Neutrophil (primary cell): ENCODE results near the gene CCDC107.

Experiments
- H3K27ac ChIP-seq: fragments of 200-600 bp; sonication (generic); 2 replicates; pipeline ENCODE4 v1.5.1; 2016; ENCODE audit warnings: mild to moderate bottlenecking, moderate library complexity
- H3K27me3 ChIP-seq: fragments of 200-600 bp; sonication (generic); 2 replicates; pipeline ENCODE4 v1.6.0; 2016; ENCODE audit warnings: mild to moderate bottlenecking
- H3K36me3 ChIP-seq: fragments of 200-600 bp; sonication (generic); 2 replicates; pipeline ENCODE4 v1.5.1; 2017
- H3K4me1 ChIP-seq, 2 experiments: fragments of 200-600 bp in 1 of 2; sonication (generic) in 1 of 2; 1 replicate in 1 of 2; 2 replicates in 1 of 2; pipeline versions ENCODE4 v1.5.1 to v1.6.1; 2013 to 2016; ENCODE audit warnings: low read depth in 1 of 2, low read length in 1 of 2, mild to moderate bottlenecking in 1 of 2, moderate library complexity in 1 of 2; ENCODE audit not compliant: control insufficient read depth in 1 of 2, insufficient read depth in 1 of 2
- H3K4me3 ChIP-seq, 2 experiments: fragments of 200-600 bp in 1 of 2; sonication (generic) in 1 of 2; 1 replicate in 1 of 2; 2 replicates in 1 of 2; pipeline ENCODE4 v1.5.1; 2013 to 2016; ENCODE audit warnings: low read depth in 1 of 2, low read length in 1 of 2, mild to moderate bottlenecking in 1 of 2, moderate library complexity in 1 of 2
- H3K9me3 ChIP-seq: fragments of 200-600 bp; sonication (generic); 2 replicates; pipeline ENCODE4 v1.5.1; 2016
- TF ChIP-seq, protein P1 (sequence below): fragments of 200-600 bp; sonication (generic); IDR thresholded peaks from 2 replicates; pipeline ENCODE4 v1.5.1; 2016; ENCODE audit warnings: antibody characterized with exemption

Gene CCDC107

DNA sequence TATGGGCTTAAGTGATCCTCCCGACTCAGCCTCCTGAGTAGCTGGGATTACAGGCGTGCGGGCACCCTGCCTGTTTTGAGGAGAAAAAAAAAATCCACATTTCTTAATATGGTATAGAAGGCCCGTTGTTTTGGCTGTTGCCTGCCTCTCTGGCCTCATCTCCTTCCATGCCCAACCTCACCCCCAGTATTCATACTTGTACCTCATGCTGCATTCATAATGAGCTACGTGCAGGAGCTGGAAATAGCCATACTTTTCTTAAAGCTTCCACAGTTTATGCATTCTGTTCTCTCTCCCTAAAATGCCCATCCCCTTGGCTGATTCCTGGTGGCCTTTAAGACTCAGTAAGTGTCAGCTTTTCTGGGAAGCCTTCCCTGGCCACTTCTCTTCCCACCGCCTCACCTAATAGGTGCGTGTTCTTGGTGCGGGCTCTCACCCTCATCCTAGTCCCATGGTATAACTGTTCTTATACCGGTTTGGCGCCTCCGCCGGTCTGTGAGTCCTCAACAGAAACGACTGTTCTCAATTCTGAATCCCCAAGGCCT is 33.7 kb downstream of the CCDC107 start:
- Histone ChIP-seq H3K4me3 (no peak overlapping the region), H3K27ac (no peak overlapping the region)
- TF ChIP-seq, protein P1, sequence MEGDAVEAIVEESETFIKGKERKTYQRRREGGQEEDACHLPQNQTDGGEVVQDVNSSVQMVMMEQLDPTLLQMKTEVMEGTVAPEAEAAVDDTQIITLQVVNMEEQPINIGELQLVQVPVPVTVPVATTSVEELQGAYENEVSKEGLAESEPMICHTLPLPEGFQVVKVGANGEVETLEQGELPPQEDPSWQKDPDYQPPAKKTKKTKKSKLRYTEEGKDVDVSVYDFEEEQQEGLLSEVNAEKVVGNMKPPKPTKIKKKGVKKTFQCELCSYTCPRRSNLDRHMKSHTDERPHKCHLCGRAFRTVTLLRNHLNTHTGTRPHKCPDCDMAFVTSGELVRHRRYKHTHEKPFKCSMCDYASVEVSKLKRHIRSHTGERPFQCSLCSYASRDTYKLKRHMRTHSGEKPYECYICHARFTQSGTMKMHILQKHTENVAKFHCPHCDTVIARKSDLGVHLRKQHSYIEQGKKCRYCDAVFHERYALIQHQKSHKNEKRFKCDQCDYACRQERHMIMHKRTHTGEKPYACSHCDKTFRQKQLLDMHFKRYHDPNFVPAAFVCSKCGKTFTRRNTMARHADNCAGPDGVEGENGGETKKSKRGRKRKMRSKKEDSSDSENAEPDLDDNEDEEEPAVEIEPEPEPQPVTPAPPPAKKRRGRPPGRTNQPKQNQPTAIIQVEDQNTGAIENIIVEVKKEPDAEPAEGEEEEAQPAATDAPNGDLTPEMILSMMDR = no peak

DNA sequence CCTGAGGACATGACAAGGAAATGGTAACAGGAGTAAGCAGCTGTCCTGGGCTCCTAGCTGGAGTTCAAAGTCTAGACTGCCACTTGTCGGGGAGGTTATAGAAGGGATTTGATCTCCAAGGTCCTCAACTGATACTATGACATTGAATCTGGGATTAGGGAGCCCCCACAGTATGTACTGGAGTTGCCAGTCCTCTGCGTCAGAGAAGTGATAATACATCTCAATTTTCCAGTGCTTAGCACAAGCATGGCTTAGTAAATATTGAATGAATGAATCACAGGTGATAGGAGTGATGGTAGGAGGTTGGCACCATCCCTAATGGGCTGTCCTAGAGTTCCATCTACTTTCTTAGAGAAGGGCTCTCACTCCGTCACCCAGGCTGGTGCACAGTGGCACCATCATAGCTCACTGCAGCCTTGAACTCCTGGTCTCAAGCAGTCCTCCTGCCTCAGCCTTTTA is 37.9 kb downstream of the CCDC107 start:
- Histone ChIP-seq H3K4me1 (peaks cover 4% of the 10 kb centered on the region in 2 experiments), H3K9me3 (no peaks in the 10 kb centered on the region), H3K27ac (peak overlapping the region; percentile 63), H3K27me3 (no peaks in the 10 kb centered on the region), H3K36me3 (peaks cover 60% of the 10 kb centered on the region), H3K4me3 (no peak overlapping the region)
- TF ChIP-seq, protein P1 = no peak

More for the DNA sequence above, 33.7 kb downstream of the CCDC107 start:
- H3K36me3 ChIP-seq = peaks cover 19% of the 10 kb centered on the region
- H3K4me1 ChIP-seq = peaks cover 10 to 16% of the 10 kb centered on the region in 2 experiments
- H3K9me3 ChIP-seq = no peaks in the 10 kb centered on the region
- peaks cover 27% of the 10 kb centered on the region for H3K27me3 ChIP-seq

DNA sequence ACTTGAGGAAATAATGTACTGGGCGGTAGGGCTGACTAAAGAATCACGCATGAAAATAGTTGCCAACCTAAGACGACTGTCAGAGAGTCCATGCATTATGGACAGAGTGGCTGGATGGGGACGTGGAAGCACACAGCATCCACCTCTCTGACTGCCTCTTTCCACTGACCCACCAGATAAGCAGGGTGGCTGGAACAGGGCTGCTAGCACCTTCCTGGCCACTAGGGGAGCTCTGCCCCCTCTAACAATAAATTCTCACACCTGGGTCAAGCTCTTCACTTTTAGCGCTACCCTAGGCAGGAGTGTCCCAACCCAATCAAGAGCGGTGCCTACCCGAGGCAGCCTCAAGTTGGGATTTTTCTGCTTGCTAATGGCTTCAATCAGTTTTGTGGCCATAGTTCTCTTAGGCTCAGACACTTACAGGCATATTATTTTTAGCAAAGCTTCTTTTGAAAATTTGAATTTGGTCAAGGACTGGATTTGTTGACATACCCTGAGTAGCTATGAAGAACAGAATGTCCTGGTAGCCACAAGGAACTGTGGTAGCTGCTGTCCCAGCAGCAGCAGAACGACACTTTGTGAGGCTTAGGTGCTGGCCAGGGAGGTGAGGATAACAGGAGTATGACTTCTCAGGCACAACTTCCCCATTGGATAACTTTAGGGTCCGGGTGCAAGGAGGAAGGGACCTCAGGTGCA is 38.6 kb downstream of the CCDC107 start:
- H3K27me3 ChIP-seq = no peaks in the 10 kb centered on the region
- peaks cover 67% of the 10 kb centered on the region for H3K36me3 ChIP-seq
- no peaks in the 10 kb centered on the region for H3K4me1 ChIP-seq
- TF ChIP-seq, protein P1 = peak; percentile 85
- H3K4me3 ChIP-seq = no peak overlapping the region
- H3K9me3 ChIP-seq = no peaks in the 10 kb centered on the region
- peak overlapping the region; percentile 63 for H3K27ac ChIP-seq

DNA sequence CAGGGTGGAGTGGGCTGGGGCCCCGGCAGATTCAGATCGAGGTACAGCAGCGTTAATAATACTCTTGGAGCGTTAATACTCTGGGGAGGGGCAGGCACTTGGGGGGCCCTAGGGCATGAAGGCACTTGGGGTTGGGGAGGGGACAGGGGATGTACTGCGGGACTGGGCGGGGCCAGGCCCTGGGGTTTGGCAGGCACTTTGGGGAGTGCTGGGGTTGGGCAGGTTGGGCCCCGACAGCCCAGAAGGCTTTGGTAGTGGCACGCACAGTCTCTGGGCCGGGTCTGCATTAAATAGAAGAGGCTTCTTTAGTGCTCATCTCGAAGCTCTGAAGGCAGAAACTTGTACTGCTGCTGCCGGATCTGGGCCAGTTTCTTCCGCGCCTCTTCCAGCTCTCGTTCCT is 39.4 kb downstream of the CCDC107 start:
- no peaks in the 10 kb centered on the region for H3K4me1 ChIP-seq
- H3K27ac ChIP-seq = peak overlapping the region; percentile 63
- H3K9me3 ChIP-seq = no peaks in the 10 kb centered on the region
- H3K27me3 ChIP-seq = no peaks in the 10 kb centered on the region
- peaks cover 75% of the 10 kb centered on the region for H3K36me3 ChIP-seq
- TF ChIP-seq, protein P1 = no peak
- no peak overlapping the region for H3K4me3 ChIP-seq

DNA sequence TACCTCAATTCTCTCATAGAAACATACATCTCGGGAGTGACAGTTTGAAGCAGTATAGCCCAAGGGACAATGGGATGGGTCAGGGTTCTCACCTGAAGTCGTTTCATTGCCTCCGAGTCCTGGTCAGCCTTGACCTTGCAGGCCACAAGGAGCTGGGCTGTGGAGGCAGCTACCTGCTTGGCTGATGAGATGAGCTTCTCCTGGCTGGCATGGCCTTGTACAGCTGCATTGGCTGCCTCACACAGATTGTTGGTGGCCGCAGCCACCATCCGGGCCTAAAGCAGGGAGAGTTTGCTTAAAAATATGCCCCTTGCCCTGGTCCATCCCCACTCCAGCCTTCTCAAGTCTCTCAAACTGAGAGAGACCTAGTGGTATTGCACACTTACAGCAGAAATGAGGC is 40.1 kb downstream of the CCDC107 start:
- no peaks in the 10 kb centered on the region for H3K9me3 ChIP-seq
- no peaks in the 10 kb centered on the region for H3K27me3 ChIP-seq
- H3K27ac ChIP-seq = peak overlapping the region; percentile 63
- TF ChIP-seq, protein P1 = no peak
- peaks cover 83% of the 10 kb centered on the region for H3K36me3 ChIP-seq
- H3K4me3 ChIP-seq = no peak overlapping the region
- H3K4me1 ChIP-seq = no peaks in the 10 kb centered on the region
